Tibial nerve (tissue), 4 donors: ENCODE results near the gene ZBTB7C. TPM values are rescaled to one million over a fixed set of nuclear protein-coding genes. Genes with fewer than 3 reads are reported as not detected.
A peak's percentile ranks its signal among the peaks of the same experiment; 100 is the strongest.

Experiments used
- DNase-seq, 2 donors: peaks; one replicate each; pipeline ENCODE4 v3.0.0-alpha.2; 2019; ENCODE audit warnings: low spot score in 2 of 2
- H3K27ac ChIP-seq, 4 donors: fragments of 200-600 bp; sonication (generic) in 3 of 4; one replicate each; pipeline ENCODE4 v1.5.1; 2017 to 2019; ENCODE audit warnings: mild to moderate bottlenecking in 1 of 4
- H3K27me3 ChIP-seq, 2 donors: fragments of 200-600 bp; sonication (generic) in 1 of 2; one replicate each; pipeline versions ENCODE4 v1.5.1 to v1.6.0; 2017 to 2019
- H3K36me3 ChIP-seq, 3 donors: fragments of 200-600 bp; sonication (generic); one replicate each; pipeline ENCODE4 v1.5.1; 2018 to 2019
- H3K4me1 ChIP-seq, 4 donors: fragments of 200-600 bp; sonication (generic) in 3 of 4; one replicate each; pipeline ENCODE4 v1.5.1; 2017 to 2019
- H3K4me3 ChIP-seq, 4 donors: fragments of 200-600 bp; sonication (generic) in 3 of 4; one replicate each; pipeline ENCODE4 v1.5.1; 2017 to 2019; ENCODE audit warnings: mild to moderate bottlenecking in 1 of 4, moderate library complexity in 1 of 4
- H3K9me3 ChIP-seq, 4 donors: fragments of 200-600 bp; sonication (generic) in 3 of 4; one replicate each; pipeline ENCODE4 v1.5.1; 2017 to 2019
- CTCF ChIP-seq, 5 experiments: fragments of 200-600 bp in 3 of 5; fragments of 450-650 bp in 2 of 5; sonication (generic) in 3 of 5; IDR thresholded peaks; one replicate each; pipeline ENCODE4 v1.5.1; 2016 to 2019; ENCODE audit warnings: antibody characterized with exemption in 5 of 5, mild to moderate bottlenecking in 3 of 5, moderate library complexity in 2 of 5
- EP300 ChIP-seq, 2 donors: sonication (generic); formaldehyde crosslinking; IDR thresholded peaks; one replicate each; pipeline ENCODE4 v1.6.1; 2017; ENCODE audit warnings: antibody characterized with exemption in 2 of 2, mild to moderate bottlenecking in 1 of 2
- POLR2A ChIP-seq, 2 donors: fragments of 450-650 bp; IDR thresholded peaks; one replicate each; pipeline ENCODE4 v1.6.1; 2017; ENCODE audit warnings: antibody characterized with exemption in 2 of 2, mild to moderate bottlenecking in 2 of 2, moderate library complexity in 2 of 2
- WGBS, 2 donors: methylation state at CpG; one replicate each; pipeline ENCODE4 v1.1.5; 2018; 5-methylcytosine and 5-hydroxymethylcytosine counted together
- total RNA-seq, 4 donors: library from RNA; depleted of rRNA; stranded (reverse); fragments of >200 nt; gene quantifications; one replicate each; pipeline ENCODE4 v1.1.0, GENCODE V29; 2016

Gene ZBTB7C
- 10 to 100 TPM; 24.6 to 95.0 (median 75.3) TPM for total RNA-seq

GRCh38 chr18:48408727-48409590, at the start of gene ZBTB7C:
TSS of gene ZBTB7C (minus strand) at chr18:48409383.
- peaks cover 0 to 28% of the 10 kb centered on the region in 2 donors for H3K27me3 ChIP-seq

GRCh38 chr18:48456838-48457237, 47.7 kb upstream of the ZBTB7C start:
- WGBS, 2 donors: 91 to 92% methylated on average over 9 of the region's 9 CpGs
- H3K9me3 ChIP-seq: no peaks in the 10 kb centered on the region
- H3K4me1 ChIP-seq: peaks cover 0 to 45% (median 38%) of the 10 kb centered on the region in 4 donors
- peak overlapping the region in 2 of 4 donors; percentile 86 to 88 for H3K27ac ChIP-seq
- H3K4me3 ChIP-seq: no peak overlapping the region
- H3K27me3 ChIP-seq: no peaks in the 10 kb centered on the region
- no peaks in the 10 kb centered on the region for H3K36me3 ChIP-seq
- DNase-seq: no peak
- no peak for TF ChIP-seq CTCF (IDR thresholded peaks at IDR 0.05)
- TF ChIP-seq POLR2A (IDR thresholded peaks at IDR 0.05): no peak
- no peak for TF ChIP-seq EP300 (IDR thresholded peaks at IDR 0.05)

More at GRCh38 chr18:48408727-48409590, at the start of gene ZBTB7C:
- DNase-seq: no peak
- 0 to 1% methylated on average over 45 to 48 of the region's 136 CpGs for WGBS, 2 donors
- no peaks in the 10 kb centered on the region for H3K36me3 ChIP-seq
- H3K9me3 ChIP-seq: no peaks in the 10 kb centered on the region
- H3K27ac ChIP-seq: peak within 1 kb of the TSS; percentile 21 to 87 (median 73)
- H3K4me1 ChIP-seq: peaks cover 0 to 38% (median 10%) of the 10 kb centered on the region in 4 donors
- peak within 1 kb of the TSS; percentile 55 to 93 (median 78) for H3K4me3 ChIP-seq
- TF ChIP-seq EP300 (IDR thresholded peaks at IDR 0.05) (no peak), POLR2A (IDR thresholded peaks at IDR 0.05) (no peak), CTCF (IDR thresholded peaks at IDR 0.05) (no peak)

GRCh38 chr18:48455555-48456478, 46.6 kb upstream of the ZBTB7C start:
- Histone ChIP-seq H3K4me3 (no peak overlapping the region), H3K9me3 (no peaks in the 10 kb centered on the region), H3K4me1 (peaks cover 0 to 45% (median 38%) of the 10 kb centered on the region in 4 donors), H3K36me3 (no peaks in the 10 kb centered on the region), H3K27me3 (no peaks in the 10 kb centered on the region), H3K27ac (peak overlapping the region; percentile 21 to 88 (median 66))
- 22 to 29% methylated on average over 13 of the region's 13 CpGs for WGBS, 2 donors
- DNase-seq: no peak
- TF ChIP-seq EP300 (IDR thresholded peaks at IDR 0.05) (peak in 1 of 2 donors; percentile 59), CTCF (IDR thresholded peaks at IDR 0.05) (no peak)

GRCh38 chr18:48454261-48454757, 45.1 kb upstream of the ZBTB7C start:
- 16 to 18% methylated on average over 6 of the region's 6 CpGs for WGBS, 2 donors
- peak overlapping the region in 2 of 4 donors; percentile 86 to 88 for H3K27ac ChIP-seq
- H3K4me1 ChIP-seq: peaks cover 0 to 45% (median 38%) of the 10 kb centered on the region in 4 donors
- H3K4me3 ChIP-seq: no peak overlapping the region
- no peaks in the 10 kb centered on the region for H3K9me3 ChIP-seq
- H3K27me3 ChIP-seq: no peaks in the 10 kb centered on the region
- TF ChIP-seq EP300 (IDR thresholded peaks at IDR 0.05) (peak in 1 of 2 donors; percentile 19), CTCF (IDR thresholded peaks at IDR 0.05) (no peak)
- no peaks in the 10 kb centered on the region for H3K36me3 ChIP-seq
- no peak for DNase-seq
